DMS53 treated with DMSO at 0.1 percent for 48 hours (cell line): ENCODE data around the gene CHST13.
"Not testable (repeated sequence)": the region's sequence is repeated elsewhere in the genome, so short reads cannot be mapped to it uniquely, and the experiment has no call there.

Source experiments
- DNase-seq: peaks from one replicate; lab custom pipeline; 2025; ENCODE audit not compliant: unreplicated experiment; lab: John Stamatoyannopoulos, UW

CHST13 gene

GRCh38 chr3:126580746-126581145, 56.8 kb downstream of the CHST13 start:
- no peak for DNase-seq

- DNase-seq: no peak
These were observed 57.6 kb downstream of the CHST13 start for GRCh38 chr3:126581569-126581968.

DNA sequence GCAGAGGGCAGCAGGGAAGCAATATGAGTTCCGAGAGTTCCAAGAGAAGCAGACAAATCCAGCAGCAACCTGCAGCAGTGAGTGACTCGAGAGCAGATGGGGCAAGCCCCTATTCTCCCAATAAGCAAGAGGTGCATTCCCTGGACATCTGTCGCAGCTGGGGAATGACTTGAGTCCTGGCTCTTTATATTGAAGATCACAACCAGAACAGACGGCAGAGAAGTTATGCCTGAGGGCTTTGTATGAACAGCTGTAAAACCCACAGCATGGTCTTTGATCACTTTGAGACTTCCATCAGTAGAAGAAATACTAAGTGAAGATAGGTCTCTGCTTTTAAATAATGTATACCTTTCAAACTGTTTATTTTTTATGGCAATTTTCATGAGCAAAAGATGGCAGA, 58.4 kb downstream of the CHST13 start:
- no peak for DNase-seq

- DNase-seq: not testable (repeated sequence)
These were observed 67.6 kb downstream of the CHST13 start for GRCh38 chr3:126591515-126591914.
